ENCODE data around the gene TMEM175. TPM values are rescaled to one million over a fixed set of nuclear protein-coding genes. Genes with fewer than 3 reads are reported as not detected.

TMEM175 gene
- total and polyA plus RNA-seq, 2 of the 13 experiments (the other 11 are each of a cell fraction or from before 2014, with no cell fraction given) = 5.1 to 9.9 TPM

GRCh38 chr4:887034-887763 lies 45.1 kb upstream of the TMEM175 start:
- no peak overlapping the region for H2AFZ ChIP-seq (ENCODE audit: low read length)
- FAIRE-seq (no peak), DNase-seq (ENCODE audit: low spot score) (no peak), ATAC-seq (no peak)
- CTCF ChIA-PET (ENCODE audit: low intra/inter-chr PET ratio, low total read pairs) = no interaction called here
- H3K4me2 ChIP-seq (ENCODE audit: low read depth, low read length) = no peak overlapping the region
- no peaks in the 10 kb centered on the region for H3K27me3 ChIP-seq (ENCODE audit: control insufficient read depth in 1 of 2, insufficient read depth in 2 of 2, low read length in 2 of 2)
- POLR2A ChIA-PET = no interaction called here
- no peaks in the 10 kb centered on the region for H3K4me1 ChIP-seq (ENCODE audit: insufficient read depth, low read length)
- H3K9ac ChIP-seq (ENCODE audit: insufficient read depth, low read depth, low read length) = no peak overlapping the region
- H4K20me1 ChIP-seq (ENCODE audit: insufficient read depth, low read length) = no peaks in the 10 kb centered on the region
- H3K36me3 ChIP-seq (replicated peaks in 1 of 2; ENCODE audit: control insufficient read depth in 1 of 2, insufficient read depth in 2 of 2, low read length in 2 of 2) = peaks cover 12 to 25% of the 10 kb centered on the region in 2 experiments; a peak in 2 of 5 replicates
- no peak overlapping the region for H3K4me3 ChIP-seq (replicated peaks in 1 of 3; ENCODE audit: insufficient read depth in 1 of 3, low read depth in 2 of 3, low read length in 3 of 3)
- H3K79me2 ChIP-seq (ENCODE audit: insufficient read depth, low read length) = no peaks in the 10 kb centered on the region
- WGBS (ENCODE audit: low lambda C conversion rate) = 95% methylated on average over 62 of the region's 63 CpGs
- H3K27ac ChIP-seq (ENCODE audit: extremely low read length, insufficient read depth, low read length) = no peak overlapping the region
- intact Hi-C loops (cut with micrococcal nuclease; ENCODE audit: unreplicated experiment) = no loop called here
- BruUV-seq (replicated peaks) = no TSS peak
- in situ Hi-C loops (cut with HindIII; ENCODE audit: extremely low pct_ligation_motif_present, low pct_unique_long_range_greater_than_20kb) = no loop called here
- TF ChIP-seq ZHX1 (CRISPR knock-in tag; IDR thresholded peaks at IDR 0.05; ENCODE audit: low read depth) (peak; percentile 49; the same call in 1 of the 2 replicates), KLF16 (CRISPR knock-in tag; IDR thresholded peaks at IDR 0.05) (0 out of 4 replicates have a peak, but pooled peaks of 1 of the 2 experiments have one; percentile 42), TARDBP (CRISPR knock-in tag; IDR thresholded peaks at IDR 0.05) (peak; percentile 25; the same call in 1 of the 2 replicates), ZBTB7B (CRISPR knock-in tag; IDR thresholded peaks at IDR 0.05) (no peak), MTA1 (CRISPR knock-in tag; IDR thresholded peaks at IDR 0.05; ENCODE audit: borderline replicate concordance) (peak; percentile 65; the same call in 1 of the 2 replicates), ZNF512 (CRISPR knock-in tag; IDR thresholded peaks at IDR 0.05) (no peak), SKIL (CRISPR knock-in tag; IDR thresholded peaks at IDR 0.05; ENCODE audit: borderline replicate concordance) (no peak), ZNF3 (CRISPR knock-in tag; IDR thresholded peaks at IDR 0.05) (no peak), FOXC1 (CRISPR knock-in tag; IDR thresholded peaks at IDR 0.05; ENCODE audit: borderline replicate concordance) (no peak), AGO2 (optimal IDR thresholded peaks at IDR 0.05; ENCODE audit: low read depth, low read length) (peak; percentile 64)
- TF ChIP-seq, protein P1, sequence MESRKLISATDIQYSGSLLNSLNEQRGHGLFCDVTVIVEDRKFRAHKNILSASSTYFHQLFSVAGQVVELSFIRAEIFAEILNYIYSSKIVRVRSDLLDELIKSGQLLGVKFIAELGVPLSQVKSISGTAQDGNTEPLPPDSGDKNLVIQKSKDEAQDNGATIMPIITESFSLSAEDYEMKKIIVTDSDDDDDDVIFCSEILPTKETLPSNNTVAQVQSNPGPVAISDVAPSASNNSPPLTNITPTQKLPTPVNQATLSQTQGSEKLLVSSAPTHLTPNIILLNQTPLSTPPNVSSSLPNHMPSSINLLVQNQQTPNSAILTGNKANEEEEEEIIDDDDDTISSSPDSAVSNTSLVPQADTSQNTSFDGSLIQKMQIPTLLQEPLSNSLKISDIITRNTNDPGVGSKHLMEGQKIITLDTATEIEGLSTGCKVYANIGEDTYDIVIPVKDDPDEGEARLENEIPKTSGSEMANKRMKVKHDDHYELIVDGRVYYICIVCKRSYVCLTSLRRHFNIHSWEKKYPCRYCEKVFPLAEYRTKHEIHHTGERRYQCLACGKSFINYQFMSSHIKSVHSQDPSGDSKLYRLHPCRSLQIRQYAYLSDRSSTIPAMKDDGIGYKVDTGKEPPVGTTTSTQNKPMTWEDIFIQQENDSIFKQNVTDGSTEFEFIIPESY (CRISPR knock-in tag; IDR thresholded peaks at IDR 0.05) = peak; percentile 78
- H3K9me3 ChIP-seq (ENCODE audit: low read length) = no peaks in the 10 kb centered on the region

All from HepG2 (cell line).